Stimulated activated CD4-positive, alpha-beta T cell treated with anti-CD3 and anti-CD28 coated beads, Interleukin-2, amount 100 ng/mL, for 4 hours (primary cell): Measurements from ENCODE around the gene DHRSX.
"Not testable (repeated sequence)": the region's sequence is repeated elsewhere in the genome, so short reads cannot be mapped to it uniquely, and the experiment has no call there.

Experiments used
- DNase-seq: peaks from one replicate; pipeline ENCODE4 v3.0.0-alpha.2; 2020; ENCODE audit warnings: low read depth

Gene DHRSX

DNA sequence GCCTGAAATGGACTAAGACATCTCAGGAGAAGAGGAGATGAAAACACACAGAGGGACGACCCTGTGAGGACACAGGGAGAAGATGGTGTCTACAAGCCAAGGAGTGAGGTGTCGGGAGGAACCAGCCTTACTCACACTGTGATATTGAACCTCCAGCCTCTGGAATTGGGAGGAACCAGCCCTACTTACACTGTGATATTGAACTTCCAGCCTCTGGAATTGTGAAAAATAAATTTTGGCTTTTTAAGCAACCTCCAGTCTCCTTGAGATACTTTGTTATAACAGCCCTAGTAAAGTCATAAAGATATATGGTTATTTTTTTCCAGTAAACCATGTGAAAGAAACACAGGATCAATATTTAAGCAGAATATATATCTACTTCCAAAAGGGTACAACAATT, 76.5 kb downstream of the DHRSX start:
- no peak for DNase-seq

DNA sequence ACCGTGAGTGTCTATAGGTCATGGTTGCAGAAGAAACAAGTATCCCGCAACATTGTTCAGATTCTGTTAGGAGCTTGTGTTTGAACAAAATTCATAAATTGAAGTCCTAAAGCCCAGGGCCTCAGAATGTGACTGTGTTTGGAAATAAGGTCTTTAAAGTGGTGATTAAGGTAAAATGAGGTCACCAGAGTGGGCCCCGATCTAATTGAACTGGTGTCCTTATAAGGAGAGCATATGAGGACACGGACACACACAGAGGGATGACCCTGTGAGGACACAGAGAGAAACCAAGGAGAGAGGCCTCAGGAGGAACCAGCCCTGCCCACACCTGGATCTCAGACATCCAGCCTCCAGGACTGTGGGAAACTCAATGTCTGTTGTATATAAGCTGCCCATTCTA, 76.9 kb downstream of the DHRSX start:
- DNase-seq: no peak

DNA sequence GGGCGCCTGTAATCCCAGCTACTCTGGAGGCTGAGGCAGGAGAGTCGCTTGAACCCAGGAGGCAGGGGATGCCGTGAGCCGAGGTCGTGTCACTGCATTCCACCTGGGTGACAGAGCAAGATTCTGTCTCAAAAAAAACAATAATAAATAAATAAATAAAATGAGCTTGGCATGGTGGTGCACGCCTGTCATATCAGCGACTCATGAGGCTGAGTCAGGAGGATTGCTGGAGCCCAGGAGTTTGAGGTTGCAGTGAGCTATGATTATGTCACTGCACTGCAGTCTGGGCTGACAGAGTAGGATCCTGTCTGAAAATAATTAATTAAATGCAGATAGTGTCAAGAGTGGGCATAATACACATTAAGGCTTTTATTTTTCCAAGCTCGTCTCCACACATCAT, 77.5 kb downstream of the DHRSX start:
- DNase-seq: no peak

DNA sequence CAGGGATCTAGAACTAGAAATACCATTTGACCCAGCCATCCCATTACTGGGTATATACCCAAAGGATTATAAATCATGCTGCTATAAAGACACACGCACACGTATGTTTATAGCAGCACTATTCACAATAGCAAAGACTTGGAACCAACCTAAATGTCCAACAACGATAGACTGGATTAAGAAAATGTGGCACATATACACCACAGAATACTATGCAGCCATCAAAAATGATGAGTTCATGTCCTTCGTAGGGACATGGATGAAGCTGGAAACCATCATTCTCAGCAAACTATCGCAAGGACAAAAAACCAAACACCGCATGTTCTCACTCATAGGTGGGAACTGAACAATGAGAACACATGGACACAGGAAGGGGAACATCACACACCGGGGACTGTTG, 81.4 kb downstream of the DHRSX start:
- not testable (repeated sequence) for DNase-seq

DNA sequence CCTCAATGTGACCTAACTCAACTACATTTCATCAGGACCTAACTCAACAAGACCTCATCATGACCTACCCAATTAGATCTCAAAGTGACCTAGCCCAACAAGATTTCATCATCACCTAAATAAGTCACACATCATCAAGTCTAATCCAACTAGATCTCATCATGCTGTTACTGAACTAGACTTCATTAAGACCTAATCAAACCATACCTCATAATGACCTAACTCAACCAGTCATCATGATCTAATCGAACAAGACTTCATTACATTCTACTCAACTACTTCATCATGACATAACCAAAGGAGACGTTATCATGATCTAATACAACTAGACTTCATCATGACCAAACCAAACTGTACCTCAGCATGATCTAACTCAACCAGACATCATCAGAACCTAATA, 82.8 kb downstream of the DHRSX start:
- DNase-seq: no peak

DNA sequence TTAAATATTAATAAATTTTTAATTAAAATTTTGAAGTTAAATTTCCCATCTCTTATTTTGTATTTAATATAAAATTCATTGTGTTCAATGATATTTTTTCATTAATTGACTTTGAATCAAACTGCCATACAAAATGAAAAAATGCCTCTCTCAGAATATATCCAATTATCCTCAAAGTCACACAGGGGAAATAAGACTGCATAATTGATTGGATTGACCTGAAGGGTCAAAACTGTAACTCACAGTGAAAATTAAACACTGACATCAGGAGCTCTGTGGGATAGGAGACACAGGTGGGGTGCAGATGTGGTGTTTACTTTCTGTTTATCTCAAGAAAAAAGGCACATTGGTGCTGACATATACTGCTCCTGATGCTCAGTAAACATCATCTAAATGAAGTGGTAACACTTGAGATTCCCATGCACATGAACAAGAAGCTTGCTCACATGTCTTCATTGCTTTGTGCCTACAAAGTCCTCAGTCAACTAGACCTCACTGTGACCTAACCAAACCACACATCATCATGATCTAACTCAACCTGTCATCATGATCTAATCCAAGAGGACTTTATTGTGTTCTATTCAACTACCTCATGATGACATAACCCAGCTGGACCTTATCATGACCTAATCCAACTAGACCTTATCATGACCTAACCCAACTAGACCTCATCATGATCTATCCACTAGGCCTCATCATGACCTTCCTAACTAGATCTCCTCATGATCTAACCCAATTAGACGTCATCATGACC, 83.7 kb downstream of the DHRSX start:
- no peak for DNase-seq

DNA sequence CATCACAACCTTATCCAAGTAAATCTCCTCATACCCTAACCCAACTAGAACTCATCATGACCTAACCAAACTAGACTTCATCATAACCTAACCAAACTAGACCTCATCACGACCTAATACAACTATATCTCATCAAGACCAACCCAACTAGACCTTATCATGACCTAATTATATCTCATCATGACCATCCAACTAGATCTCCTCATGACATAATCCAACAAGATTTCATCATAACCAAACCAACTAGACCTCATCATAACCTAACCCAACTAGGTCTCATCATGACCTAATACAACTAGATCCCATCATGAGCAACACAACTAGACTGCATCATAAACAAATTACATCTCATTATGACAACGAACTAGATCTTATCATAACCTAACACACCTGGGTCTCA, 86.4 kb downstream of the DHRSX start:
- no peak for DNase-seq

DNA sequence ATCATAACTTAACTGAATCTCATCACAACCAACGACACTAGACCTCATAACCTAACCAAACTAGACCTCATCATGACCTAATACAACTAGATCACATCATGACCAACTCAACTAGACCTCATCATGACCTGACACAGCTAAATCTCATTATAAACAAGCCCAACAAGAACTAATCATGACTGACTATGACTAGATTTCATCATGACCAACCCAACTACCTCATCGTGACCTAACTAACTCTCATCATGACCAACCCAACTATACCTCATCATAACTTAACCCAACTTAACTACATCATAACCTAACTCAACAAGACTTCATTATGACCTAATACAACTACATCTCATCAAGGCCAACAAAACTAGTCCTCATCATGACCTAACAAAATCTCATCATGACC, 86.8 kb downstream of the DHRSX start:
- no peak for DNase-seq

DNA sequence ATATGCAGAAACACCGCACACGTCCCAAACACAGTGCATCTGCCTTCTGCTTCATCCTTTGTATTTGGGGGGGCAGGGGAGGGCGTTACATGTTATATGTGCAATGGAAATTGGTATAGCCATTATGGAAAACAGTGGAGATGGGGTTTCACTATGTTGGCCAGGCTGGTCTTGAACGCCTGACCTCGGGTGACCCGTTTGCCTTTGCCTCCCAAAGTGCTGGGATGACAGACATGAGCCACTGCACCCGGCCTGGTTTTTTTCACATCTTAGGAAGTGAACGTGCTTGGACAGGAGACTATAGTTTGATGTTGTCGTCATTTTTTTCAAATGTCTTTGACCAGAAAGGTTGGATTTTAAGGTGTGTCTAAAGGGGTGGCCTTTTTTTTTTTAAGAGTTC, 88.6 kb downstream of the DHRSX start:
- no peak for DNase-seq

DNA sequence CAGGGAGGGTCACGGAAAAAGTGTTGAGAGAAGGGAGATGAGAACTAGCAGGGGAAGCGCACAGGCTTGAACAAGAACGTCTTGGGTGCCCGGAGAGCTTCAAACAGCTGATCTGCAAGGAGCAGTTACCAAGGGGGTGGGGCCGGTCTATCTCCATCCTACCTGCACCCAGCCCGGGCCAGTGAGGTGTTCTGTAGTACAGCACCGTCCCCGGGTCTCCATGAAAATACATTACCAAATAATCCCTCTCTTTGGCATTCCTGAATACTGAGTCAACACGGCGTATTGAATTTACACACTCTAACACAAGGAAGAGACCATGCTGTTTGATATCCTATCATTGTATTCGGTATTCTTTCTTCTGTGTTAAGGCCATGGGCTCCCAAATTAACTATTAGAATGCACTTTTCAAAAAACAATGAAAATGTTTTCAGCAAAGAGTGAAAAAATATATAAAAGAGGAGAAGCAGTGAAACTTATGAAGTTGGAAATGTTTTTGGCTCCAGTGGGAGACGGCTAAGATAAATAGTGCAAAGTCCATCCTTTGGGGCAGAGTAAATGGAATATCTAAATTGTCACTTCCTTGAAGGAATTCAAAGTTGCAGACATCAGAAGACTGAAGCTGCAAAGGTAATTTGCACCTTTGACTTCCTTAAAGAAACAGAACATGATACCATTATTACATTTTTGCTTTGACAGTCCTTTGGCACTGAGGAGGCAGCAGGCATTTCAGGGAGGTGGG, 90.3 kb downstream of the DHRSX start:
- DNase-seq: no peak

DNA sequence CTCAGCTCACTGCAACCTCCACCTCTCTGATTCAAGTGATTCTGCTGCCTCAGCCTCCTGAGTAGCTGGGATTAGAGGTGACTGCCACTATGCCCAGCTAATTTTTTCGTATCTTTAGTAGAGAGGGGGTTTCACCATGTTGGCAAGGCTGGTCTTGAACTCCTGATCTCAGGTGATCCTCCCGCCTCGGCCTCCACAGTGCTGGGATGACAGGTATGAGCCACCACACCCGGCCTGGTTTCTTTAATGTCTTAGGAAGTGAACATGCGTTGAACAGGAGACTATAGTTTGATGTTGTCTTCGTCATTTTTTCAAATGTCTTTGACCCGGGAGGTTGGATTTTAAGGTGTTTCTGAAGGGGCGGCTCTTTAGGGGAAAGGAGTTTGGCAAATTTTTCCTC, 91.0 kb downstream of the DHRSX start:
- no peak for DNase-seq

DNA sequence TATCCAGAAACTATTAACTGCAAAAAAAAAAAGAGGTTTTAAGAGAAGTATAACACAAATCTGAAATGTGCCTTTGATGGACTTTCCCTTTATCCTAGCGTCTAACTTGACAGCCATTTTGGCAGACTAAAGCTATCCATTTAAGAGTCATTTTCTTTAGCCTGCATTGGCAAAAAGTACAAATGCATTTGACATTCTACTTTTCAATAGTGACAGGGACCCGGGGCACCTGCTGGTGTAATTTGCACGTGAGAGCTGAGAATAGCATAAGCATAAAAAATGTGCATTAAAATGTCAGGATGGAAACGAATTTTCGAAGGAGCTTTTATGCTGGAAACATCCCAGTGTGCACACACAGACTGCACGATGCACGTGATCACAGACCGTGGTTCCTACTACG, 91.9 kb downstream of the DHRSX start:
- no peak for DNase-seq

DNA sequence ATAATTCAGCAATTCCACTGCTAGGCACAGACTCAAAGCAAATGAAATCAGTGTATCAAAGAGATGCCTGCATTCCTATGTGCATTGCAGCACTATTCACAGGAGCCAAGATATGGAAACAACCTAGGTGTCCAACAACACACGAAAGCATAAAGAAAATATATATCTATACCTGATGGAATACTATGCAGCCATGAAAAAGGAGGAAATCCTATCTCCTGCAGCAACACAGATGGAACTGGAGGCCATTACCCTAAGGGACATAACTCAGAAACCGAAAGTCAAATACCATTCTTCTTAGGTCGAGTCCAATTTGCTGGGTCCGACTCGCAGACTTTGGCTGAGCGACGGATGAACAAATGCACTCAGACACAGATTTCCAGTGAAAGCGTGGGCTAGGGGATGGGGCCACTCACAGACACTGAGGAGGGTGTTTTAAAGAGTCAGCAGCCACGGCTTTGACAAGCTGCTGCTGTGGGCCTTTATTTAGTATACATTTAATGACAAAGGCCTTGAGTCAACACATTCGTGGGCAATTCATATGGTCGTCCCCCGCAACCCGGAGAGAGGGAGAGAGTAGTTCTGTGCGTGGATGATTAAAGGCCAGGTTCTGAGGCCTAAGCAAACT, 93.8 kb downstream of the DHRSX start:
- no peak for DNase-seq

DNA sequence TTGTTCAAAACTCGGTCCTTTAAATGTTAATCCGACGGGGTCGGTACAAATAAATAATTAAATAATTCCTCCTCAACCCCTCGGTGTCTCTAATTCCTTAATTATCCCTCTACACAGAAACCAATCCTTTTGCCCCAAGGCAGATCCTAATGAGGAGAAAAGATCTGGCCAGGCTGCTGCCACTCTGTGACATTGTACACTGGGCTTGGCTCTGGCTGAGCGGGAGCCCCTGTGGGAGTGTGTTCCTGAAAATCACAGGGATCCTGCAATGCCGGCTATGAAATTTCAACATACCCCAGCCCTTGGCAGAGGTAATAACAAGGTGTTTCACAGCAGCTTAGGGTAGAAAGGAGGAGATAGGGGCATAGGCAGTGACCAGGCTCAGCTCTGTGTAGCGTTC, 96.0 kb downstream of the DHRSX start:
- no peak for DNase-seq

DNA sequence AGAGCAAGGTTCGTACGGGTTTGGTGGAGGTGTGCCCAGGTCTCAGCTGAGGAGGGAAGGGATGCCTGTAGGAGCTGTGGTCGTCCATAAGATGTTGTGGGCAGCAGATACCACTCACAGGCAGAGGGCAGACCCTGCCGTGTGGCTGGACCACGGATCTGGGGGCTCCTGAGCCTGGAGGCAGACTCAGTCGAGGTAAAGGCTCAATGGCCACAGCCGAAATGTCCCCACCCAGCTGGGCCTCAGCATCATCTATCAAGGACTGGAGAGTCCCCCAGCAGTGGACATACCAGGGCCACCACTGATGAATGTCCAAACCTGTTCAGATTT, 98.5 kb downstream of the DHRSX start:
- no peak for DNase-seq

DNA sequence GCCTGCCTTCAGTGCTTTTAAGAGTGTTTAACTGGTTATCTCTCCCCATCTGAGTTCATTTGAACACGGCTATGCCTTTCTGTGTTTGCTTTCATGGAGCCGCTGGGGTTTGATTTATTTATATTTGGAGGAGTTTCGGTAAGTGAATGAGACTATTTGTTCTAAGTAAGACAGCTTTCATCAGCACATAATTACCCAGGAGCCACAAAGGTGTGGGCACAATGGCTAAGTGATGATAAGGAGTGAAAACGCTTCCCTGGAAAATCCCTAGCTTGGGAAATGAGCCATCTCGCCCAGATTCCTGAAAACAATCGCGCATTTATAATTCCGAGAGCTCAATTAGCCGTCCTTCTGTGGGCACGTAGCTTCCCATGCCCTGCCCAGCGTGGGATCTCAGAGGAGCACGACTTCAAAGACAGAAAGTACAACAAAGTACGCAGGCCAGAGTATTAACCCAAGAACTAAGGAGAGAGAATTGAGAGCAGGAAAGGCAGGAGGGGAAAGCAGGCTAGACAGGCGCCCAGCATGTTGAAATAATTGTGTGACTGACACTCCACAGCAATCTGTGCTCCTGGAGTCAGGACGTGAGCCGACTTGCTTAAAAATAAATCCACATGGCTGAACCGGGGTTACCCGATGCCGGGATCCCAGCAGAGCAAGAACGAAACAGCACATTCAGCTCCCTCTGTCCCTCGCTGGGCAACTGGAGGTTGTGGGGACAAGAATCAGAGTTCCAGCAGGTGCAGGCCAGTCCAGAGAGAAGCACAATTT, 99.0 kb downstream of the DHRSX start:
- DNase-seq: no peak

DNA sequence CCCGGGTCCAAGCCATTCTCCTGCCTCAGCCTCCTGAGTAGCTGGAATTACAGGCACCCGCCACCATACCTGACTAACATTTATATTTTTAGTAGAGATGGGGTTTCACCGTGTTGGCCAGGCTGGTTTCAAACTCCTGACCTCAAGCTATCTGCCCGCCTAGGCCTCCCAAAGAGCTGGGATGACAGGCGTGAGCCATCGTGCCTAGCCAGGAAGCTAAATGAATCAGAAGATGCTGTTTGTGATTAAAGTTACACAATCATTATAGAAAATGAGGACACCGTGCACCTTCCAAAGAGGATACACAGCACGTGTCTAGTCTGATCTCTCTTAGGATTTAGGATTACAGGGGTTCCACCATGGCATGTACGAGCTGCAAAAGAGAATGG, 99.6 kb downstream of the DHRSX start:
- DNase-seq: no peak

DNA sequence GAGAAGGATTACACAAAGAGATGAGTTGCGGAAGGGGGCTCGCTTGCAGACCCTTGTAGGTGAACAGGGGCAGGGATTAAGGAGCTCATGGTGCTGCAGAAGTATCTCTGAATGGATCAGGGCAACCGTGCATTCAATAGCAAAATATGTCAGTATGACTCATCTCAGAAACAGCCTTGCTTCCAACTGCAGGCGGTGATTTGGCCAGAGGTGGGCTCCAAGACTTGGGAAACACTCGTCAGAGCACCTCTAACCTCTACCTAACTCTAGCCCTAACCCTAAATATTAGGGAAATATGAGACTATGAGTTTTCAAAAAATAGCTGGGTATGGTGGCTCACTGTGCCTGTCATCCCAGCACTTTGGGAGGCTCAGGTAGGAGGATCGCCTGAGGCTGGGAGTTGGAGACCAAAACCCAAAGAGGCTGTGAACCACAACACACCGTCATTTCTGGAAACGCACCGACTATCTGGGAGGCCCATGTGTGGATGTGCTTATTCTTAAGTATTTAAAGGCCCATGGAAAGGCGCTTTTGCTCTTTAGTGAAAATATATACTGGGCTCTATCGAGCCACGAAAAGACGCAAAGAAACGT, 102.6 kb downstream of the DHRSX start:
- no peak for DNase-seq

DNA sequence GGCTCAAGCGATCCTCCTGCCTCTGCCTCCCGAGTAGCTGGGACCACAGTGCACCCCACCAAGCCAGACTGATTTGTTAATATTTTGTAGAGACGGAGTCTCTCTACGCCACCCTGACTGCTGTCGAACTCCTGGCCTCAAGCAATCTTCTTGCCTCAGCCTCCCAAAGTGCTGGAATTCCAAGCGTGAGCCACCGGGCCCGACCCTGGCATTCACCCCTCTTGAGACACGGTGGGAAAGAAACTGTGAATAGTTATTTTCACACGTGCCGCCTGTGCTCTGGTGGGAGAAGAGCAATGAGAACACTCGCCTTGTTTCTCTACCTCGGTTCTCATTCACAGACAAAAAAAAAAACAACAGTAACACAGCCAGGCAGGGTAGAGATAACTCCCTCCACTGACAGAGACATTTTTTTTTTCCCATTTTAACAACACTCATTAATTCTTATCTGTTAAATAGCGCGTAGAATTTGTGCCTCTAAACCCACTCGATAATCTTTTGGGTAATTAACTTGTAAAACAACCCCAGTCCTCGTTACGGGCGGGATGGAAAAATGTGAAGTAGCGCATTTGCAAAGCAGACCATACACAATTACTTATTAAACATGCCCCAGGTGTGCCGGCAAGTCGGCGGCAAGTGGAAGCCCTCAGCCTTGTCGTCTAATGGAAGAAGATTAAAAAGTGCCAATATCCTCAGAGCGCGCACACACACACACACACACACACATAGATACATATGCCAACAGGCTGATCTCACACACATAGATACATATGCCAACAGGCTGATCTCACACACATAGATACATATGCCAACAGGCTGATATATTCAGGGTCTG, 103.3 kb downstream of the DHRSX start:
- DNase-seq: no peak

DNA sequence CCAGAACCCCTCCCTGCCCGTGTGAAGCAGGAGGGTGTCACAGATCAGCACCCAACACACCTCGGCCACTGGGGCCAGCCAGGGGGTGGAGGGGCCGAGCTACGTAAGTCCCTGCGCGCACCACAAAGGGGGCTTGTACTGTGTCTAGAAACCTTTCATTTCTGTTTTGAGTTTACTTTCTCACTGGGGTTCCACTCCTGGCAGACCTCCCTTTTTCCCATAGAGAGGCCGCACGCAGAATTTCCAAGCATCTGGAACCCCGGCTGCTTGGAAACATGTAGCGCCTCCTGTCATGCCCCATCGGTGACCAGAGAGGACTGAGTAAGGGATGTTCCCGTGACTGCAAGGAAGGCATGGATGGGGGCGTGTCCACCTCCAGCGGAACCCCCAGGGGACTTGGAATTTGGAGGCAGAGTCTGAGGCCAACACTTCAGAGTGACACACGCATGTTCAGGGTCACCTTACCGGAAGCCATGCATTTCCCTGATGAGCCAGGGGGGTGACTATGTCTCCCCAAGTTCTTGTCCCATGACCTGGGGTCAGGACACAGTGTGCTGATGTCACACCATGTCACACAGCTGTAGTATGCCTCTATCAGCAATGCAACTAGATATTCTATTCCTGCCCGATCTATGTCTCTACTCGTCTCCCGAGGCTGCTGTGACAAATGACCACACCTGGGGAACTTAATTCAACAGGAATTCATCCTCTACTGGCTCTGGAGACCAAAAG, 105.3 kb downstream of the DHRSX start:
- DNase-seq: no peak
